ENCODE results near the gene PNO1. TPM values are rescaled to one million over a fixed set of nuclear protein-coding genes. Genes with fewer than 3 reads are reported as not detected.

The PNO1 gene
- total and polyA plus RNA-seq, 9 of the 15 experiments (the other 6 are each of a cell fraction or from before 2014, with no cell fraction given), result 11.8 to 81.7 (median 41.1) TPM

GRCh38 chr2:68157402-68158133 lies at the start of gene PNO1 (continued):
- 0 out of 2 replicates have a peak, but pooled peaks have one; percentile 67 for TF ChIP-seq E2F1 (CRISPR knock-in tag; IDR thresholded peaks at IDR 0.05)
- TF ChIP-seq FOXP1 (CRISPR knock-in tag; IDR thresholded peaks at IDR 0.05), result peak; percentile 50; the same call in 1 of the 2 replicates
- TF ChIP-seq CREB3L1 (IDR thresholded peaks at IDR 0.05; ENCODE audit: borderline replicate concordance, low read depth), result peak; percentile 77
- TF ChIP-seq PTRF (tag; IDR thresholded peaks at IDR 0.05), result no peak
- no peak for TF ChIP-seq ZBTB17 (CRISPR knock-in tag; IDR thresholded peaks at IDR 0.05)
- no peak for TF ChIP-seq ERF (CRISPR knock-in tag; IDR thresholded peaks at IDR 0.05)
- TF ChIP-seq FOXA1 (IDR thresholded peaks at IDR 0.05; ENCODE audit: borderline replicate concordance), result no peak
- 0 out of 2 replicates have a peak, but pooled peaks have one; percentile 33 for TF ChIP-seq MEF2D (tag; conservative IDR thresholded peaks at IDR 0.05; ENCODE audit: low read depth)
- TF ChIP-seq TCF15 (CRISPR knock-in tag; IDR thresholded peaks at IDR 0.05), result no peak
- TF ChIP-seq DACH1 (IDR thresholded peaks at IDR 0.05; ENCODE audit: partially characterized antibody), result peak; percentile 98
- TF ChIP-seq HOXB6 (CRISPR knock-in tag; IDR thresholded peaks at IDR 0.05; ENCODE audit: borderline replicate concordance), result no peak
- TF ChIP-seq ELK3 (CRISPR knock-in tag; IDR thresholded peaks at IDR 0.05), result no peak
- TF ChIP-seq ARNT (IDR thresholded peaks at IDR 0.05), result 0 out of 4 replicates have a peak, but pooled peaks of 1 of the 2 experiments have one; percentile 75
- TF ChIP-seq TBP (optimal IDR thresholded peaks at IDR 0.05; ENCODE audit: low read depth, low read length), result peak; percentile 79
- TF ChIP-seq USF2 (CRISPR knock-in tag; IDR thresholded peaks at IDR 0.05), result peak; percentile 55
- TF ChIP-seq, protein P1, sequence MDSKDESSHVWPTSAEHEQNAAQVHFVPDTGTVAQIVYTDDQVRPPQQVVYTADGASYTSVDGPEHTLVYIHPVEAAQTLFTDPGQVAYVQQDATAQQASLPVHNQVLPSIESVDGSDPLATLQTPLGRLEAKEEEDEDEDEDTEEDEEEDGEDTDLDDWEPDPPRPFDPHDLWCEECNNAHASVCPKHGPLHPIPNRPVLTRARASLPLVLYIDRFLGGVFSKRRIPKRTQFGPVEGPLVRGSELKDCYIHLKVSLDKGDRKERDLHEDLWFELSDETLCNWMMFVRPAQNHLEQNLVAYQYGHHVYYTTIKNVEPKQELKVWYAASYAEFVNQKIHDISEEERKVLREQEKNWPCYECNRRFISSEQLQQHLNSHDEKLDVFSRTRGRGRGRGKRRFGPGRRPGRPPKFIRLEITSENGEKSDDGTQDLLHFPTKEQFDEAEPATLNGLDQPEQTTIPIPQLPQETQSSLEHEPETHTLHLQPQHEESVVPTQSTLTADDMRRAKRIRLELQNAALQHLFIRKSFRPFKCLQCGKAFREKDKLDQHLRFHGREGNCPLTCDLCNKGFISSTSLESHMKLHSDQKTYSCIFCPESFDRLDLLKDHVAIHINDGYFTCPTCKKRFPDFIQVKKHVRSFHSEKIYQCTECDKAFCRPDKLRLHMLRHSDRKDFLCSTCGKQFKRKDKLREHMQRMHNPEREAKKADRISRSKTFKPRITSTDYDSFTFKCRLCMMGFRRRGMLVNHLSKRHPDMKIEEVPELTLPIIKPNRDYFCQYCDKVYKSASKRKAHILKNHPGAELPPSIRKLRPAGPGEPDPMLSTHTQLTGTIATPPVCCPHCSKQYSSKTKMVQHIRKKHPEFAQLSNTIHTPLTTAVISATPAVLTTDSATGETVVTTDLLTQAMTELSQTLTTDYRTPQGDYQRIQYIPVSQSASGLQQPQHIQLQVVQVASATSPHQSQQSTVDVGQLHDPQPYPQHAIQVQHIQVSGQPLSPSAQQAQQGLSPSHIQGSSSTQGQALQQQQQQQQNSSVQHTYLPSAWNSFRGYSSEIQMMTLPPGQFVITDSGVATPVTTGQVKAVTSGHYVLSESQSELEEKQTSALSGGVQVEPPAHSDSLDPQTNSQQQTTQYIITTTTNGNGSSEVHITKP (IDR thresholded peaks at IDR 0.05; ENCODE audit: partially characterized antibody), result peak; percentile 12
- peak; percentile 69 for TF ChIP-seq POU5F1 (IDR thresholded peaks at IDR 0.05; ENCODE audit: borderline replicate concordance, low read depth, low read length, partially characterized antibody)
- peak; percentile 72 for TF ChIP-seq TAF9B (IDR thresholded peaks at IDR 0.05; ENCODE audit: partially characterized antibody)
- peak; percentile 35; the same call in 1 of the 2 replicates for TF ChIP-seq MBD2 (IDR thresholded peaks at IDR 0.05; ENCODE audit: borderline replicate concordance, low read depth)
